ENCODE results near the gene PTCD1.
"Not testable (repeated sequence)": the region's sequence is repeated elsewhere in the genome, so short reads cannot be mapped to it uniquely, and the experiment has no call there.

Gene PTCD1

DNA sequence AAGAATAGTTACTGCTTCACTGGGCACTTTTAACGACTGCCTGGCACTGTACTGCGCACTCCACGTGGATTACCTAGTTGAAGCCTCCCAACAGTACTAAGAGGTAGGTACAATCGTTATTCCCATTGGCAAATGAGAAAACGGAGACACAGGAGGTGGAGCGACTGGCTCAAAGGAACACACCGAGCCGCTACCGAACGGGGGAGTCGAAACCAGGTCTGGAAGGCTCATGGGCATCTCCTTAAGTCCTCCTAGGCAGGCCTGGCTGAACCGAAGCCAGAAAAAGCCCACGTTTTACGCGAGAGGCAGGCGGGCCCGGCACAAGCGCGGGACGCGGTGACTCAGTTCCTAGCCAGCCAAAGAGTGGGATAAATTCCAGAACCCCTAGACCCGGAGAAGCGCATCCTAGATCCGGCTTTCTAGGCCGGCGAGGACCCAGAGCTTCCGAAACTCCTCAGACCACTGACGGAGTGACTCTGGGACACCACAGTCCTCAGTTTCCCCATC lies 30.7 kb downstream of the PTCD1 start:
- DNase-seq, result no peak

DNA sequence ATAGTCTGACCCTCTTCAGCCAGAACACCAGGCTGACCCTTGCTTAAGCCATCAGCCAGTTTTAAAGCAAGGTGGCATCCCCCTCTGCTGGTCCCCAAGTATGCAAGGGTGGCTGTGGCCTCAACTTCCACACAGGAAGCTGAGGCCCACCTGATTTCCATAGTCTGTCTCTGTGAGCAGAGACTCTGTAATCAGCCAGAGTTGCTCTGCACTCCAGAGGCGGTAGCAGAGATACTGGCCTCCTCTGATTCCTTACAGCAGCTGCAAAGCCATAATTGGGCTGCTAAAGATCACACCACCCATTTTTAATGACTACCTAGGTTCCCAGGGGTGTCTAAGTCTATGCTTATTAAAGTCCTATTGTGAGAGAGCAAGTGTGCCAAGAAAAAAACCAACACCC lies 32.0 kb downstream of the PTCD1 start:
- no peak for DNase-seq

DNA sequence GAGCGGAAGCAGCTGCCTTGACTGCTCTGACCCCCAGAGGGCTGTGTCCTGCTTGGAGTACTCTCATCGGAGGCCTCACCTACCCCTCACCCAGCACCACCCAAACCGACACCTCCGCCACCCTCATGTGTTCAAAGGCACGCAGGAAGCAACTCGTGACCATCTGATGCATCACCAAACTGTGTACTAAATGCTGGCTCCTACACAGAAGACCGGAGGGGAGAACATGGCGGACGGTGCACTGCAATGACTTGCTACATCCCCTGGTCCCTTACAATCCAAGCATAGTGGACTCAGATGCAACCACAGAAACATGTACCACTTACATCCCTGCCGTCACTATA lies 33.6 kb downstream of the PTCD1 start:
- DNase-seq, result no peak

DNA sequence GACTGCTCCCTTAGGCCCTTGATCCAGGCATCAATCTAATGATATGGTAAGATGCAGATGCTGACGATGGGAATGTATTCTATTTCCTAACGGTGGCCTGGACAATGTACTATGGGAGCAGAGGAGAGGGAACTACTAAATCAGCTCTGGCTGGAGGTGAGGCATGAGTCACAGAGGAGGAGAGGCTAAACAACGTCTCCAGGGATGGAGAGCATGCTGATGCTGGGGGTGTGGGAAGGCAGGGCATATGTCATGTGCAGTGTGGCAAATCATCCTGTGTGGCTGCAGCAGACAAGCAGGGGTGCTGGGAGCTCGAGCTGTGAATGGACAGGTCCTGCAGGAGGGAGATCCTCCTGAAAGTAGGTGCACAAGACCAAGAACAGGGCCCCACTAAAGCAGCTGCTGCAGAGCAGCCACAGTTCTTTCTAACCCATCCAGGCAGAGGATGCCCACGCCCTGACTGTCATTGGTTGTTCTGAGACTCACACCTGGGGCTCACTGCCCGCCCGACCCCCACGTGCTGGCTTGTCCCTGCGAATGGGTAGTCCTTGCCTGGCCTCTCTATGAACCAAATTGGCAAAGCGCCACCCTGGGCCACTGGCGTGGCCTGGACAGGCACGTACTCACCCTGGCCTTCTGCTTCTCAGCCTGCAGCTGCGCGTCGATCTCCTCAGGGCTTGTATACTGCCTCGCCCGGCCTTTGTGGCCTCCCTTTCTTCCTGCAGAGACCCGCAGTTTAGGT lies 34.2 kb downstream of the PTCD1 start:
- DNase-seq, result no peak

DNA sequence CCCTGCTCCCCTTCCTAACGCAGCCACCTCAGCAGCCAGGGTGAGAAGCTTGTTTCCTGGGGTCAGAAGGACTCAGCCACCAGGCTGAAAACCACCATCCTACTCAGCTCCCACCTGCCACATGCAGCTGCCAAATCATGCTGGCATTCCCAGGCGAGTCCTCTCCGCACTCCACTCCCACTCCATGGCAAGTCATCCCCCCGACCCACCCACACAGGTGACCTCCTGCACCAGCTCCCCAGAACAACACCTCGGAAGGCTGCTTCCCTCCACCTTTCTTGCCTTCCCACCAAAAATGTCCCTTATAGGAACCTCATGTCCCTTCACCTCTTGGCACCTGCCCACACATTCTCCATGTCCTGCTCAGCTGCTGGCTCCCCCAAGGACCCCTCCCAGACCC lies 34.8 kb downstream of the PTCD1 start:
- no peak for DNase-seq

DNA sequence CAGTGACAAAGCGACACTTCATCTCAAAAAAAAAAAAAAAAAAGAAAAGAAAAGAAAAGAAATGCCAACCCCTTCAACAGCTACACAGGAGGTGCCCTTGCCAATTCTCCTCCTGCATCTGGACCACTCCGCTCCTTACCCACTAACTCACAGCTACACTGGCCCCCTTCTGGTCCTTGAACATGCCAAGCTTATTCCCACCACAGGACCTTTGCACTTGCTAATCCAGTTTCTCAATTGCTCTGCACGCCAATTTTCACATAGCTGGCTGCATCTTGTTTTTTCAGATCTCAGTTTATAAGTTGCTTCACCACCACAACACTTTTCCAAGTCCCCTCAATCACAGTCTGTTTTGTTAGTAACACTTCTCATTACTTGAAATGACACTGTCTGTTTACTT lies 35.7 kb downstream of the PTCD1 start:
- no peak for DNase-seq

DNA sequence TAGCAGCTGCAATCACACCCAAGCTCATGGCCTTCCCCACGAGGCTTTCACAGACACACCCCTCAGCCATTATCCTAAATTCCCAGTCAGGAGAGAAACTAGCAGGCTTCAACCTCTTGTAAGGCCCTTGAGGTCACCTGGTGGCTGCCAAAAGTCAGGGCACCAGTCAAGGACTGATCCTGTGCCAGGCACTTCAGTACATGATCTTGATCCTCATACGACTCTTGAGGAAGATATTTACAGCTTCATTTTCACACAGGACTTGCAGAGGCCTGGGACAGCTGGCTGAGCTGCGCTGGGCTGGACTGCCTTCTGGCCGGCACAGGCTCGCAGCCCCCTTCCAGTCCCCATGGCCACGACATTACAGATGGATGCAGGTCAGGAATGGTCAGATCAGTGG lies 39.0 kb downstream of the PTCD1 start:
- DNase-seq, result no peak

DNA sequence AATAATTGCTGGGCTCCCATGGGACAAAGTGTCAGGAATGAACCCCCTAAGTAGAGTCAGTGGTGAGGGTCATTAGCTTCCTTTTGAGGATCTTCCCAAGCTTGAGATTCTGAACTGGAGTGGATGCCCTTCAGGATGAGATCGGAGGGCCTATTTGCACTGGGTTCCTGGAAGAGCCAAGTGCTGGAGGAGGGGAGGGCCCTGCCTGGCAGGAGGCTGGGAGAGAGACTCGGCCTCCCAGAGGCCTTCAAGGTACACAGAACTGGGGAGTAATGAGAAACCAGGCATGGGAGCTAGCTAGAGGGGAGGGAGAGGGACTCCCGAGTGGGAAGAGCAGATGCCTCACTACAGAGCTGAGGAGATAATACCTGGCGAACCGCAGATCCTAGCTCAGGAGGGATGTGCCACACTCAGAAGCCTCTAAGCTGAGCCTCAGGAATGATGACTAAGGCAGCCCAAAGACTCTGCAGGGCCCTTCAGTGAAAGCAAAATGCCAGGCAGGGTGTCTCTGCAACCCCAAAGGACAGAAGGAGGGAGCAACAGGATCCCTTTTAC lies 39.6 kb downstream of the PTCD1 start:
- DNase-seq, result no peak

DNA sequence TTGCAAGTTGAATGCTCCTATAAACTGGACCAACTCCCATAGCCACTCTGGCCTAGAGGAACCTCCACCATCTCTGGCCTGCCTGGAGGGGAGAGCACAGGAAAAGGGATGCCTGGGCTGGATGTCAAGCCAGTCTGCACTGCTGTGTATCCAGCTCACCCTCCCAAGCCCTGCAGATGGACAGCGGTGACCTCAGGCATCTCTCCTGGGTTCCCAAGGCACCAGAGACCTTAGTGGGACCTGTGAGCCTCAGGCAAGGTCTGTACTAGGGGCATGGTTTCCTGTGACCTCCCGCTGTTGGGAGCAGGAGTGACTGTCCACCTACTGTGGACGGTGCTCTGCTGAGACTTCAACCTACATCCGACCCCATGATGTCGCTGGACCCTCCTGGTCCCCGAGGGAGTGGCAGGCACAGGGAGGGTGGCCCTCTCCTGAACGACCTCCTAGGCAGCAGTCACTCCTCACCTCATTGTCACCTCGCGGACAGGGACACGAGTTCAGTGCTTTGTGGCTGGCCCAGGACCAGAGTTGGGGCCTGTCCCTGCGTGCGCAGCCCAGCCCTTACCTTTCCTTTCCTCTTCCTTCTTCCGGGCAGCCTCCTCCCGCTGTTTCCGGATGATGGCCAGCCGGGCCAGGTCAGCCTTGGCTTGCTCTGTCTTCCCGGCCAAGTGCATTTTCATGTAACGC lies 41.2 kb downstream of the PTCD1 start:
- no peak for DNase-seq

DNA sequence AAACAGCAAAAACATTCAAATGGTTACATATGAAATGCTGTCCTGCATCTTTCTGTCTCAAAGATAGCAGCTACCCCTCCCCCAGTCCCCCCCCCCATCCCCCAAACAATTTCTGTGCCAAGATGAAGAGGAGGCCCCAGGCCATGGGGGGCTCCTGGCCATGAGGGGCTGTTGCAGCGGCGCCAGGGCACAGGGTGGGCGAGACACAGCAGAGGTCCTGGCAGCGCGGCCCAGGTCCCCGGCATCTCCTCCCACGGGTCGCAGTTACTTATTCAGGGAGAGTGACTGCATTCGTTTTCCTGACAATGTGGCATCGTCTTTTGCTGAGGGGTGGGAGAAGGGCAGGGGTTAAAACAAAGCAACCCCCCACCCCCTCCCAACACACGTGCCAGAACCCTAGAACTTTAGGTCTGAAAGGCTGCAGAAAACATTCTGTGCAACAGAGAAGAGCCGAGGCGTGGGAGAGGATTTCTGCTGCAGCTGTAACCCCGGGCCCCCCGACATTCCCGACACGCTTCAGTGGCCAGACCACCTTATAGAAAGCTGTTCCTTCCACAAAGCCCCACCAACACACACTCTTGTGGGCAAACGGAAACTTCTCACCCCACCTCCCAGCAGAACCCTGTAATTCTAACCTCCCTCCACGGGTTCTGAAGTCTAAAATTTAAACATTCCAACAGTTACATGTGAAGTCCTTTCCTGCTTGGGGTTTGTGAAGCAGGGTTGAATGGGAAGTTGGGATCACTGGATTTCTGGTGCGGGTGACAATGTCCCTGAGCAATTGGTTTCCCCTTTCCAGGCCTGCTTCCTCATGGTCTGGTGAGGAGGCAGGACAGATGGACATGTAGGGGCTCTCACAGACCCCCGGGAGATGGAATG lies 41.9 kb downstream of the PTCD1 start:
- DNase-seq, result no peak

DNA sequence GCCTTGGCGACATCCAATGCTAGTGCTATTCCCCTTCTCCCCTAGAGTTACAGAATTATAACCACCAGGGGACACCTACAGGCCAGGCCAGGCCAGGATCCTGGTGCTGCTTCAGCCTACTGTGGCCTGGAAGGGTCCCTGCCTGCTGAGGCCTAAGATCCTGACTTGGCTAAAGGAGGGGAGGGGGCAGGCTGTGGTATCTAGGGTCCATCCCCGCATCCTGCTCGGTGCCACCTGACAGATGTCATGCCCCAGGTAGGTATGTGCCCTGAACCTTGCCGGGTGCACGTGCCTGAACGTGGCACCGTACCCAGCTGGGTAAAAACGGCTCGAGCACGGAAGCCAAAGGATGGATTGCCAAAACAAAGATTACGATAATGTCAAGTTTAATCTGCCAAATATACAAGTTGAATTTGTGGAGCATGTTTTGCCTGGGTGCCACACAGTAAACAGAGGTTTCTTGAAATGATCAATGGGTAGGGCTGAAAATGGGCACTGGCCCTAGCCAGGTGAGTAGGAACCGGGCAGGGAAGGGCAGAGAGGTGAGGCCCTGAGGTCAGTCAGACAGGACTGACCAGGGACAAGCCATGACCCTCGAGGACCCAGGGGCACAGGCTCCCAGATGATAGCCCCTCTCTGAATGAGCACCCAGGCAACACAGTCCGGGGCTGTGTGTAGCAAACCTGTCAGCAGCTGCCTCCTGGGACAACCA lies 42.8 kb downstream of the PTCD1 start:
- DNase-seq, result no peak

DNA sequence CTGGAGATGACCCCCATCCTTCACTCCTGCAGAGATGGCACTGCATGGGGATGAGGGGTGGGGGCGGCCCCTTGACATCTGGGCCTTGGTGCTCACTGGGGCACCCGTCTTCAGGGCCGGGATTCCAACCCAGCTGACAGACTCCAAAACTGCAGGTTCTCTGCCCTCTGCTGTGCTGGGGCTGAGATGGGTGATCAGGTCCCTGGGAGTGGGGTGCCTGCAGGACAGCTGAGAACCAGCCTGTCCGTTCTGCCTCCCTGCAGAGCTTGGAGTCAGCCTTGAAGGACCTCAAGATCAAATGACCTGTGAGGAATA lies 44.5 kb downstream of the PTCD1 start:
- DNase-seq, result no peak

DNA sequence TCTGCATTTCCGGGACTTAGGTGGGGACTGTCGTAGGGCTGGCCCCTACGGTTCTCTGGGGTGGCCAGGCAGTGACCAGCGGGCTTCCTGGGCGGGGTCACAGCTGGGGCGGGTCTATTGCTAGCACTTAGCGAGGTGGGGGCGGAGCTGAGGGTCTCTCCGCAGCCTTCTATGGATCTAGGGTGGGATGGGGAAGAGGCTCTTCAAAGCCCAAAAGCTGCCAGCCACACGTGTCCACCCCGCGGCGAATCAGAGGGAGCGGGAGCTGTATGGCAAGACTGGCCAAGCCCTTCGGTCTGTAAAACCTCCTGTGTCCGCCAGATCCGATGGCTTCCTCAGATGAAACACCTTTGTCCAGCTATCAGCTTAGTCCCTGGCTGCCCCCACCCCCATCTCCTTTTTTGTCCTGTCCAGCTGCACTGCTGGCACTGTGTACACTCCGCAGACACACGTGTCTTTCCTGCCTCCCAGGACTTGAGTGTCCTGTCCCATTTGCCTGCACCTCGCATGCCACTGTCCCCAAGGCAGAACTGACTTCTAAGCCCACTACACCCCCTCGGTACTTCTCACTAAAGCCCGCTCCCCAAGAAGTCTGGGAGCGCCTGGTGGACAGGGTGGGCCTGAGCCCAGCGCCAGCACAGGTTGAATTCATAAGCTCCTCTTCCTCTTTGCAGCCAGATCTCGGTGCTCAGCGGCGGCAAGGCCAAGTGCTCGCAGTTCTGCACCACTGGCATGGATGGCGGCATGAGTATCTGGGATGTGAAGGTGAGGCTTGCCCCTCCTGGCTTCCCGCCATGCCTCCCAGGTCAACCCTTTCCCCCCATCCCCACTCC lies 45.0 kb downstream of the PTCD1 start:
- DNase-seq, result no peak

DNA sequence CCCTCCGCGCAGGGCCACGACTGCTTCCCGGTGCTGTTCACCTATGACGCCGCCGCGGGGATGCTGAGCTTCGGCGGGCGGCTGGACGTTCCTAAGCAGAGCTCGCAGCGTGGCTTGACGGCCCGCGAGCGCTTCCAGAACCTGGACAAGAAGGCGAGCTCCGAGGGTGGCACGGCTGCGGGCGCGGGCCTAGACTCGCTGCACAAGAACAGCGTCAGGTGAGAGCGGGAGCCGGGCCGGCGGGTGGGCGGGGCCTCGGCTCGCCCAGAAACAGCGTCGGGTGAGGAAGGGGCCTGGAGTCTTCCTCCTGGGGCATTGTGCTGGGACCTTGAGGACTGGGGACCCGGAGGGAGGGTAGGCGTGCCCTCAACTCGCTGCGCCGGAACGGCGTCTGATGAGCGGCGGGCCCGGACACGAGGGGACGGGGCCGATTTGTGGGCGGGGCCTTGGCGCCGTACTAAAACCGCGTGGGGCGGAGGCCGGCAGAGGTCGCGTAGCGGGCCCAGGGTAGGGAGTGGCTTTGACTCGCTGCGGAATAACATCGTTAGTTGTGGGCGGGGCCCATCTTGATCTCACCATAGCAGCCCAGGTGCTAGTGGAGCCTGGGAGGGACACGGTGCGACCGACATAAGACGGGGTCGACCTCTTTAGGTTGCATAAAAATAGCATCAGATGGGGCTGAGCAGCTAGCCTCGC lies 45.8 kb downstream of the PTCD1 start:
- no peak for DNase-seq

DNA sequence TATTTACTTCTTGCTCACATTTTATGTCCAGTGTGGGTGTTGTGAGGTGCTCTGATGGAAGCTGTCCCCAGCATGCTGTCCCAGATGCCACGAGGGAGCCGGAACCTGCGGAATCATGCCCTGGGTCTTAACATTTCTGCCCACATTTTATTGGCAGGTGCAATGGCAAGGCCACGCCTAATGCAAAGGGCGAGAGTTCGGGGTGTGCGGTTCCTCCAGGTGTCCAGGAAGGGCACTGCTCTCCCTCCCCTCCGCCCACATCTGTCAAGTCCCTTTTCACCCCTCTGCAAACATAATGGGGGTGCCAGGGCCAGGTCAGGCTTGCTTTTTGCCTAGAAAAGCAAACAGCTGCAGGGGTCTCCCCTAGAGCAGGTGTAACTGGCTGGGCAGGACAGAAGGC lies 46.6 kb downstream of the PTCD1 start:
- DNase-seq, result no peak

DNA sequence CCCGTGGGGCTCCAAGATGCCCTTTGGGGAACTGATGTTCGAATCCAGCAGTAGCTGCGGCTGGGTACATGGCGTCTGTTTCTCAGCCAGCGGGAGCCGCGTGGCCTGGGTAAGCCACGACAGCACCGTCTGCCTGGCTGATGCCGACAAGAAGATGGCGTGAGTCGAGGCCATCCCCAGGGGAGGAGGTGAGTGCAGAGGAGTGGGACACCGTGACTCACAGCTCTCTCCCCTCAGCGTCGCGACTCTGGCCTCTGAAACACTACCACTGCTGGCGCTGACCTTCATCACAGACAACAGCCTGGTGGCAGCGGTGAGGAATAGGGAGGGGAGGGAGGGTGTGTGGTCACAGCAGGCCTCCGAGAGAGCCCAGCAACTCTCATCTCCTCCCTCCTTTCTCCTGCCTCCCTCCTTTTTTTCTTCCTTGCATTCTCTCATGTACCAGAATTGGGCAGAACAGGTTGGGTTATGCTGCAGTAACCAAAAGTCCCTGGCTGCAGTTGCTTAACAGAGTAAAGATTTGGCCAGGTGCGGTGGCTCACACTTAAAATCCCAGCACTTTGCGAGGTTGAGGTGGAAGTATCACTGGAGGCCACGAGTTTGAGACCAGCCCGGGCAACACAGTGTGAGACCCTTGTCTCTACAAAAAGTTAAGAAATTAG lies 47.5 kb downstream of the PTCD1 start:
- no peak for DNase-seq

DNA sequence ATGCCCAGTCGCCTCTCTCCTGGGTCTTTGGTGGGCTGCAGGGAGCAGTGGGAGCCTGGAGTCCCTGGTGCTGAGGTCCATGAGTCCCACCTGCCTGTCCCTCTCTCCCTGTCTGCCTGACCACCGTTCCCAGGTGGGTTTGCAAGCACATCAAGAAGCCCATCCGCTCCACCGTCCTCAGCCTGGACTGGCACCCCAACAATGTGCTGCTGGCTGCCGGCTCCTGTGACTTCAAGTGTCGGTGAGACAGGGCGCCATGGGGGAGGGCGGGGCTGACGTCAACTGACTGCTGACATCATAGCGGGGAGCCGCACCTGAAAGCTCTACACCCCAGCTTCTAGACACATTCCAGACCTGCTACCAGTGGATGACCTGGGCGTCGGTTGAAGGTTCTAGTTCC lies 48.8 kb downstream of the PTCD1 start:
- DNase-seq, result no peak

DNA sequence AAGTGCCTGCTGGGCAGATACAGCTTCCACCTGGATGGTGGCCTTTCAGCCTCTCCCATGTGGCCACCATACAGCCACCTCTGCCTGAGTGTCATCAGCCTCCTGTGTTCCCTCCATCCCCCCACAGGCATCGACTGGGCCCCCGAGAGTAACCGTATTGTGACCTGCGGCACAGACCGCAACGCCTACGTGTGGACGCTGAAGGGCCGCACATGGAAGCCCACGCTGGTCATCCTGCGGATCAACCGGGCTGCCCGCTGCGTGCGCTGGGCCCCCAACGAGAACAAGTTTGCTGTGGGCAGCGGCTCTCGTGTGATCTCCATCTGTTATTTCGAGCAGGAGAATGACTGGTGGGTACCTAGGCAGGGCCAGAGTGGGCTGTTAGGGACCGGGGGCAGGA lies 50.7 kb downstream of the PTCD1 start:
- no peak for DNase-seq

DNA sequence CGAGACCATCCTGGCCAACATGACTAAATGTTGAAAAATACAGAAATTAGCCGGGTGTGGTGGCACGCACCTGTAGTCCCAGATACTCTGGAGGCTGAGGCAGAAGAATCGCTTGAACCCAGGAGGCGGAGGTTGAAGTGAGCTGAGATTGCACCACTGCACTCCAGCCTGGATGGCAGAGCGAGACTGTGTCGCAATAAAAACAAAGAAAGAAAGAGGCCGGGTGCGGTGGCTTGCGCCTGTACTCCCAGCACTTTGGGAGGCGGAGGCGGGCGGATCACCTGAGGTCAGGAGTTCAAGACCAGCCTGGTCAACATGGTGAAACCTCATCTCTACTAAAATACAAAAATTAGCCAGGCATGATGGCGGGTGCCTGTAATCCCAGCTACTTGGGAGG lies 51.4 kb downstream of the PTCD1 start:
- not testable (repeated sequence) for DNase-seq

DNA sequence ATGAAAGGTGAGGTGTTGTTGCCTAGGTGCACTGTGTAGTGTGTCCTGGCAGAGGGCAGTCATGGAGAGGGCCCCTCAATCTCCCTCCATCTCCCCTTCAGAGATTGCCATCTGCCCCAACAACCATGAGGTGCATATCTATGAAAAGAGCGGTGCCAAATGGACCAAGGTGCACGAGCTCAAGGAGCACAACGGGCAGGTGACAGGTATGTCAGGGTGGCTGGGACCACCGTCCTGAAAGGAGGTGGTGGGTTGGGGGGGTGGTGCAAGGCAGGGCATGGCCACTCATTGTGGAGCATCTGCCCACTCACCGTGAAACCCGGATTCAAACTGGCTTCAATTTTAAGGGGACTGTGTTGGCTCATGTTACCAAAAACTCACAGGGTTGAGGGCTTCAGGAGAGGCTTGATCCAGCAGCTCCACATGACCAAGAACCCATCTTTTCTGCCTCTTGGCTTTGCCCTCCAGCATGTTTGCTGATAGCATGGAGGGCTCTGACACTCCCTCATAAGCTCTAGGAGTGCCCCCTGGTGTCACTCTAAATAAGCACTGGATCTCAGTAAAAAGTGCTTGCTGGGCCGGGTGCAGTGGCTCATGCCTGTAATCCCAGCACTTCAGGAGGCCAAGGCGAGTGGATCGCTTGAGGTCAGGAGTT lies 51.9 kb downstream of the PTCD1 start:
- peak; percentile 56 for DNase-seq

Measured in GF-D8 (cell line).